NOMO-1 treated with DMSO at 0.1 percent for 48 hours (cell line): ENCODE measurements around the gene PREPL.
"Not testable (repeated sequence)": the region's sequence is repeated elsewhere in the genome, so short reads cannot be mapped to it uniquely, and the experiment has no call there.

Experiments
- DNase-seq: peaks from one replicate; lab custom pipeline; 2025; ENCODE audit not compliant: unreplicated experiment; lab: John Stamatoyannopoulos, UW

PREPL gene

GRCh38 chr2:44349506-44349905 is 11.8 kb downstream of the PREPL start:
- DNase-seq, result no peak

- no peak for DNase-seq
Observed at GRCh38 chr2:44348400-44348799, 12.9 kb downstream of the PREPL start.

GRCh38 chr2:44347526-44347925 is 13.8 kb downstream of the PREPL start:
- DNase-seq, result no peak

GRCh38 chr2:44342854-44343253 is 18.4 kb downstream of the PREPL start:
- DNase-seq, result no peak

GRCh38 chr2:44335806-44336538 is 25.3 kb downstream of the PREPL start:
- no peak for DNase-seq

- no peak for DNase-seq
Observed at GRCh38 chr2:44333994-44334393, 27.3 kb downstream of the PREPL start.

GRCh38 chr2:44330801-44331200 is 30.5 kb downstream of the PREPL start:
- DNase-seq, result no peak

- no peak for DNase-seq
Observed at GRCh38 chr2:44329343-44329742, 32.0 kb downstream of the PREPL start.

- no peak for DNase-seq
Observed at GRCh38 chr2:44328750-44329149, 32.5 kb downstream of the PREPL start.

- no peak for DNase-seq
Observed at GRCh38 chr2:44326548-44327264, 34.6 kb downstream of the PREPL start.

GRCh38 chr2:44325897-44326296 is 35.4 kb downstream of the PREPL start:
- no peak for DNase-seq

- DNase-seq, result no peak
Observed at GRCh38 chr2:44324971-44325426, 36.3 kb downstream of the PREPL start.

GRCh38 chr2:44321360-44321759 is 39.9 kb downstream of the PREPL start:
- DNase-seq, result no peak

- no peak for DNase-seq
Observed at GRCh38 chr2:44320832-44321231, 40.5 kb downstream of the PREPL start.

- no peak for DNase-seq
Observed at GRCh38 chr2:44315945-44316344, 45.3 kb downstream of the PREPL start.

- DNase-seq, result no peak
Observed at GRCh38 chr2:44314362-44314761, 46.9 kb downstream of the PREPL start.

GRCh38 chr2:44310287-44310686 is 51.0 kb downstream of the PREPL start:
- DNase-seq, result no peak

- DNase-seq, result no peak
Observed at GRCh38 chr2:44305882-44306281, 55.4 kb downstream of the PREPL start.

GRCh38 chr2:44304258-44304657 is 57.0 kb downstream of the PREPL start:
- DNase-seq, result no peak

- not testable (repeated sequence) for DNase-seq
Observed at GRCh38 chr2:44303766-44304165, 57.5 kb downstream of the PREPL start.

GRCh38 chr2:44301111-44301510 is 60.2 kb downstream of the PREPL start:
- DNase-seq, result no peak

GRCh38 chr2:44299635-44300034 is 61.7 kb downstream of the PREPL start:
- no peak for DNase-seq
